Ovary (tissue), 3 donors: ENCODE data around the gene BBX.

Source experiments
- CTCF ChIP-seq, 3 donors: fragments of 450-650 bp in 2 of 3; fragments of 200-600 bp in 1 of 3; IDR thresholded peaks; one replicate each; pipeline versions ENCODE4 v1.5.1 to v1.8.0; 2016 to 2022; ENCODE audit warnings: antibody characterized with exemption in 3 of 3, mild to moderate bottlenecking in 1 of 3
- EP300 ChIP-seq: sonication (generic); formaldehyde crosslinking; IDR thresholded peaks from one replicate; pipeline ENCODE4 v1.6.1; 2017; ENCODE audit warnings: antibody characterized with exemption
- donor health status: DM: no; HTN: no; CAD: no.

- no peak for TF ChIP-seq CTCF (IDR thresholded peaks at IDR 0.05)
- TF ChIP-seq EP300, result no peak
Observed at GRCh38 chr3:107651782-107652181, 129.0 kb downstream of the BBX start.
